Measurements from ENCODE around the gene NSF.
"Not testable (repeated sequence)": the region's sequence is repeated elsewhere in the genome, so short reads cannot be mapped to it uniquely, and the experiment has no call there.

NSF gene

GRCh38 chr17:46632146-46632545 lies 41.7 kb downstream of the NSF start:
- not testable (repeated sequence) for DNase-seq

GRCh38 chr17:46634844-46635243 lies 44.4 kb downstream of the NSF start:
- DNase-seq: not testable (repeated sequence)

GRCh38 chr17:46641861-46642656 lies 51.6 kb downstream of the NSF start:
- not testable (repeated sequence) for DNase-seq

GRCh38 chr17:46647251-46647650 lies 56.8 kb downstream of the NSF start:
- not testable (repeated sequence) for DNase-seq

GRCh38 chr17:46647688-46648278 lies 57.3 kb downstream of the NSF start:
- not testable (repeated sequence) for DNase-seq

GRCh38 chr17:46649246-46649645 lies 58.8 kb downstream of the NSF start:
- DNase-seq: not testable (repeated sequence)

GRCh38 chr17:46652024-46652643 lies 61.7 kb downstream of the NSF start:
- not testable (repeated sequence) for DNase-seq

GRCh38 chr17:46658235-46658634 lies 67.8 kb downstream of the NSF start:
- DNase-seq: not testable (repeated sequence)

- not testable (repeated sequence) for DNase-seq
Measured at GRCh38 chr17:46659702-46660101, 69.2 kb downstream of the NSF start.

GRCh38 chr17:46663123-46663522 lies 72.7 kb downstream of the NSF start:
- not testable (repeated sequence) for DNase-seq

GRCh38 chr17:46663552-46663951 lies 73.1 kb downstream of the NSF start:
- not testable (repeated sequence) for DNase-seq

GRCh38 chr17:46665969-46666368 lies 75.5 kb downstream of the NSF start:
- not testable (repeated sequence) for DNase-seq

- DNase-seq: not testable (repeated sequence)
Measured at GRCh38 chr17:46670789-46671188, 80.3 kb downstream of the NSF start.

- not testable (repeated sequence) for DNase-seq
Measured at GRCh38 chr17:46672777-46673176, 82.3 kb downstream of the NSF start.

GRCh38 chr17:46677819-46678218 lies 87.3 kb downstream of the NSF start:
- not testable (repeated sequence) for DNase-seq

GRCh38 chr17:46683653-46684052 lies 93.2 kb downstream of the NSF start:
- DNase-seq: not testable (repeated sequence)

- not testable (repeated sequence) for DNase-seq
Measured at GRCh38 chr17:46685284-46685683, 94.8 kb downstream of the NSF start.

- DNase-seq: not testable (repeated sequence)
Measured at GRCh38 chr17:46692196-46692595, 101.7 kb downstream of the NSF start.

- DNase-seq: not testable (repeated sequence)
Measured at GRCh38 chr17:46693283-46693682, 102.8 kb downstream of the NSF start.

- not testable (repeated sequence) for DNase-seq
Measured at GRCh38 chr17:46696522-46696921, 106.1 kb downstream of the NSF start.

- not testable (repeated sequence) for DNase-seq
Measured at GRCh38 chr17:46699014-46699413, 108.5 kb downstream of the NSF start.

GRCh38 chr17:46717999-46718398 lies 127.5 kb downstream of the NSF start:
- DNase-seq: no peak

- DNase-seq: no peak
Measured at GRCh38 chr17:46719891-46720290, 129.4 kb downstream of the NSF start.

GRCh38 chr17:46720408-46720807 lies 129.9 kb downstream of the NSF start:
- no peak for DNase-seq
